WI38 (cell line): ENCODE data around the gene ANKLE2.
"Not testable (repeated sequence)": the region's sequence is repeated elsewhere in the genome, so short reads cannot be mapped to it uniquely, and the experiment has no call there.

Experiments used
- H3K4me3 ChIP-seq: 2 replicates; pipeline ENCODE4 v1.5.1; 2011; ENCODE audit warnings: low read depth, mild to moderate bottlenecking, control low read depth, low read length
- TF ChIP-seq, protein P1 (sequence below): IDR thresholded peaks from 2 replicates; pipeline ENCODE4 v1.5.1; 2012; ENCODE audit warnings: low read depth, mild to moderate bottlenecking, control low read depth, low read length

ANKLE2 gene

GRCh38 chr12:132771126-132771838 is 9.7 kb upstream of the ANKLE2 start:
- TF ChIP-seq, protein P1, sequence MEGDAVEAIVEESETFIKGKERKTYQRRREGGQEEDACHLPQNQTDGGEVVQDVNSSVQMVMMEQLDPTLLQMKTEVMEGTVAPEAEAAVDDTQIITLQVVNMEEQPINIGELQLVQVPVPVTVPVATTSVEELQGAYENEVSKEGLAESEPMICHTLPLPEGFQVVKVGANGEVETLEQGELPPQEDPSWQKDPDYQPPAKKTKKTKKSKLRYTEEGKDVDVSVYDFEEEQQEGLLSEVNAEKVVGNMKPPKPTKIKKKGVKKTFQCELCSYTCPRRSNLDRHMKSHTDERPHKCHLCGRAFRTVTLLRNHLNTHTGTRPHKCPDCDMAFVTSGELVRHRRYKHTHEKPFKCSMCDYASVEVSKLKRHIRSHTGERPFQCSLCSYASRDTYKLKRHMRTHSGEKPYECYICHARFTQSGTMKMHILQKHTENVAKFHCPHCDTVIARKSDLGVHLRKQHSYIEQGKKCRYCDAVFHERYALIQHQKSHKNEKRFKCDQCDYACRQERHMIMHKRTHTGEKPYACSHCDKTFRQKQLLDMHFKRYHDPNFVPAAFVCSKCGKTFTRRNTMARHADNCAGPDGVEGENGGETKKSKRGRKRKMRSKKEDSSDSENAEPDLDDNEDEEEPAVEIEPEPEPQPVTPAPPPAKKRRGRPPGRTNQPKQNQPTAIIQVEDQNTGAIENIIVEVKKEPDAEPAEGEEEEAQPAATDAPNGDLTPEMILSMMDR, result no peak
- no peak overlapping the region for H3K4me3 ChIP-seq

- TF ChIP-seq, protein P1, result no peak
- H3K4me3 ChIP-seq, result no peak overlapping the region
Measured at GRCh38 chr12:132766380-132767085, 4.9 kb upstream of the ANKLE2 start.

DNA sequence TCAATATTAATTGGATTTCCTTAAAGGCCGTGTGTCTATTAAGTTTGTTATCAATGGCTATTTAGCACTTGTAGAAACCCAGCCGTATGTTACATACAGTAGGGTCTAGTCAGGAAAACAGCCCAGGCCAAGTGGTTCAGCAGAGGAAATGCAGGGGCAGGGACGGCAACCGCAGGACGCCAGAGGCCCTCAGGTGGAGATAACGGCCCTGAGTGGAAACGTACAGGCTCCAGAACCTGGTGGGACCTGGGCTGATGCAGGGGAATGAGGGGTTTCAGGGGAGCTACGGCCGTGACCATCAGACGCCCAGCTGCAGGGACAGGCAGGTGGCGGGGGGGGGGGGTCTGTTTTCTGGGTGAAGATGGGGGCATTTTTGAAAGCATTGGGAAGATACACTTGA is 3.7 kb upstream of the ANKLE2 start:
- TF ChIP-seq, protein P1, result no peak
- no peak overlapping the region for H3K4me3 ChIP-seq

- H3K4me3 ChIP-seq, result no peak overlapping the region
- TF ChIP-seq, protein P1, result no peak
Measured at GRCh38 chr12:132764231-132764630, 2.6 kb upstream of the ANKLE2 start.

DNA sequence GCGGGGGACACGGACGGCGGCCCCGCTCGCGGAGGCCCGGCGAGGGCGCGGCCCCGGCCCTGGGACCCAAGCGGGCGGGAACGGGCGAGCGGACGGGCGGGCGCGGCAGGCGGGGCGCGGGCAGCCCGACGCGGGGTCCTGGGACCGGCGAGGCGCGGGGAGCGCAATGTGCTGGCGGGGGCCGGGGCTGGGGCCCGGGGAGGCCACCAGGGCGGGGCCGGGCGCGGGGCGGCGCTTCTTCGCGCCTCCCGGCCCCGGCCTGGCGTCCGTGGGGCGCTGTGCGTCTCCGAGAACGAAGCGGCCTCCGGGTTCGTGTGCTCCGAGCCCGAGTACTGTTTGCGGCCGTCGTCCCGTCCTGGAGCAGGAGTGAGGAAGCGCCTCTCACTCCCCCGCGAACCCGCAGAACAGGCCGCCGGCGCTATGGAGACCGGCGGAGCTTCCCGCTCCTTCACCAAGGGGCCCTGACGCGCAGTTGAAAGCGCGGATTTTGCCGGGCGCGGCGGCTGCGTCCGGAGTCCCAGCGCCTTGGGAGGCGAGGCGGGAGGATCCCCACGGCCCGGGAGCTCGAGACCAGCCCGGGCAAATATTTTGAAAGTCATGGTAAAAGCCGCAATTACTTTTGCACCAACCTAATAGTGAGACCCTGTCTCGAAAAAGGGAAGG is 420 bp upstream of the ANKLE2 start:
- TF ChIP-seq, protein P1, result no peak
- H3K4me3 ChIP-seq, result peak overlapping the region; percentile 68

DNA sequence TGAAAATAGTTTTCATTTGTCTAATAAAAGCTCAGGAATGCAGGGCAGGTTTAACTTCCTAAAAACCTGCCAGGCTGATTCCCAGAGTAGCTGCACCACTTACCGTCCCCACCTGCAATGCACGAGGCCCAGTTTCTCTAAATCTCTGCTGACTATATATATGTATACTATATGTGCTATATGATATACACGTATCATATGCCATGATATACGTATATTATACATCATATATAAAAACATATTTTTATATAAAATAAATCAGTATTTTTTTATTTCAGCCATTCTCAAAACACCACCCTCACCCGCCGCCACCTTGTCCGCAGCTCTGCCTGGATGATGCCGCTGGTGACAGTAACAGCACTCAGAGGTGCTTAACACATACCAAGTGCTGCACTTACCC is 2.3 kb downstream of the ANKLE2 start:
- peak overlapping the region; percentile 34 for H3K4me3 ChIP-seq
- TF ChIP-seq, protein P1, result no peak

DNA sequence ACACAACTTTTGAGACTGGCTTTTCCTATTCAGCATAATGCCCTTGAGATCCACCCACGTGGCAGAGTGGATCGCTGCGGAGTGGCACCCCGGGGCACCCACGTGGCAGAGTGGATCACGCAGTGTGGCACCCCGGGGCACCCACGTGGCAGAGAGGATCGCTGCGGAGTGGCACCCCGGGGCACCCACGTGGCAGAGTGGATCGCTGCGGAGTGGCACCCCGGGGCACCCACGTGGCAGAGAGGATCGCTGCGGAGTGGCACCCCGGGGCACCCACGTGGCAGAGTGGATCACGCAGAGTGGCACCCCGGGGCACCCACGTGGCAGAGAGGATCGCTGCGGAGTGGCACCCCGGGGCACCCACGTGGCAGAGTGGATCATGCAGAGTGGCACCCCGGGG is 2.8 kb downstream of the ANKLE2 start:
- H3K4me3 ChIP-seq, result not testable (repeated sequence)
